ENCODE results near the gene ENOX1. TPM values are rescaled to one million over a fixed set of nuclear protein-coding genes. Genes with fewer than 3 reads are reported as not detected.
A peak's percentile ranks its signal among the peaks of the same experiment; 100 is the strongest.

Gene ENOX1
- total RNA-seq, 1 donor from 2014 or later, result 1.1 TPM

DNA sequence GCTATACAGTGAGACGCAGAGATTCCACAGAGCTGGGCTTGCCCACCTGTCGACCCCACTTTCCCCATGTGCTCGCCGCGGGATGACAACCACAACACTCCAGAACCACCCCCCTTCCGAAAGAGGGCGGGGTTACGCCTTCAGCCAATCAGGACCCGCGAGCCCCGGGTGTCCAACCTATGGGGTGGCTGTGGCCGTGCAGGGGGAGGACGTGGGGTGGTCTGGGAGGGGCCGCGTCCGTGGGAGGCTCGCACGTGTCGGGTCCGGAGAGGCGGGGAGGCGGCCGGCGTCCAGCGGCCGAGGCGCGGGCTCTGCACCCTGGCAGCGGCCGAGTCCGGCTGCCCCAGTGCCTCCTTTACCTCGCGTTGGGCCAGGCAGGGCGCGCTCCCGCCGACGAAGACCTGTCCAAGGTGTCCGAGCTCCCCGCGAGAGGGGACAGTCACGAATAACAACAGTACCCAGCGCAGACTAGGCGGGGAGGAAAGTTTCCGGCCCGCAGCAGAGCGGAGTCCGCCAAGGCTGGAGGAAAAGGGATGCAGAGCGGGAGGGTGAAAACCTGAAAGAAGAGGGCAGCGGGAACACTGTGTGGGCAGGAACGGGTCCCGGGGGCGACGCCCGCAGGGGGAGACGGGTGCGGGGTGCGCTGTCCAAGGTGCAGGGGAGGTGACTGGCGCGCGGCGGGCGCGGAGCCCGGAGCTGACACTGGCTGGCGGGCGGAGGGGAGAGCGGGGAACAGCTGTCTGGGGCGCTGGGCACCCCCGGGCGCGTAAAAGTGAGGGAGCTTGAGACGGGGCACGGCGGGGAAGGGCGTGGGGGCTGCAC, 911 bp downstream of the ENOX1 start:
- Histone ChIP-seq H3K9me3 (ENCODE audit: low read depth) (no peaks in the 10 kb centered on the region), H3K9ac (no peak overlapping the region), H3K27ac (no peak overlapping the region), H2AFZ (replicated peaks) (no peak overlapping the region), H3K4me3 (peak overlapping the region; percentile 64), H3K4me2 (peak overlapping the region; percentile 93), H3K27me3 (peaks cover 57% of the 10 kb centered on the region), H3K36me3 (no peaks in the 10 kb centered on the region), H3F3A (ENCODE audit: low read depth) (peaks cover 32% of the 10 kb centered on the region), H4K20me1 (ENCODE audit: low read depth) (no peaks in the 10 kb centered on the region), H3K4me1 (peaks cover 20% of the 10 kb centered on the region), H3K79me2 (ENCODE audit: low read depth) (no peaks in the 10 kb centered on the region)
- peaks cover 28% of the 10 kb centered on the region for H3K4me1 Mint-ChIP-seq
- no peak overlapping the region for H3K27ac Mint-ChIP-seq
- H3K9me3 Mint-ChIP-seq, result no peaks in the 10 kb centered on the region
- H3K36me3 Mint-ChIP-seq, result no peaks in the 10 kb centered on the region
- TF ChIP-seq EZH2phosphoT487 (IDR thresholded peaks at IDR 0.05) (peak; percentile 23), EZH2 (IDR thresholded peaks at IDR 0.05) (peak; percentile 50)
- TF ChIP-seq, protein P1, sequence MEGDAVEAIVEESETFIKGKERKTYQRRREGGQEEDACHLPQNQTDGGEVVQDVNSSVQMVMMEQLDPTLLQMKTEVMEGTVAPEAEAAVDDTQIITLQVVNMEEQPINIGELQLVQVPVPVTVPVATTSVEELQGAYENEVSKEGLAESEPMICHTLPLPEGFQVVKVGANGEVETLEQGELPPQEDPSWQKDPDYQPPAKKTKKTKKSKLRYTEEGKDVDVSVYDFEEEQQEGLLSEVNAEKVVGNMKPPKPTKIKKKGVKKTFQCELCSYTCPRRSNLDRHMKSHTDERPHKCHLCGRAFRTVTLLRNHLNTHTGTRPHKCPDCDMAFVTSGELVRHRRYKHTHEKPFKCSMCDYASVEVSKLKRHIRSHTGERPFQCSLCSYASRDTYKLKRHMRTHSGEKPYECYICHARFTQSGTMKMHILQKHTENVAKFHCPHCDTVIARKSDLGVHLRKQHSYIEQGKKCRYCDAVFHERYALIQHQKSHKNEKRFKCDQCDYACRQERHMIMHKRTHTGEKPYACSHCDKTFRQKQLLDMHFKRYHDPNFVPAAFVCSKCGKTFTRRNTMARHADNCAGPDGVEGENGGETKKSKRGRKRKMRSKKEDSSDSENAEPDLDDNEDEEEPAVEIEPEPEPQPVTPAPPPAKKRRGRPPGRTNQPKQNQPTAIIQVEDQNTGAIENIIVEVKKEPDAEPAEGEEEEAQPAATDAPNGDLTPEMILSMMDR (IDR thresholded peaks at IDR 0.05), result no peak
- DNase-seq (ENCODE audit: low spot score), result peak; percentile 77
- H3K4me3 Mint-ChIP-seq, result peak overlapping the region; percentile 94
- H3K27me3 Mint-ChIP-seq (ENCODE audit: insufficient read depth, low read depth), result peaks cover 4% of the 10 kb centered on the region

DNA sequence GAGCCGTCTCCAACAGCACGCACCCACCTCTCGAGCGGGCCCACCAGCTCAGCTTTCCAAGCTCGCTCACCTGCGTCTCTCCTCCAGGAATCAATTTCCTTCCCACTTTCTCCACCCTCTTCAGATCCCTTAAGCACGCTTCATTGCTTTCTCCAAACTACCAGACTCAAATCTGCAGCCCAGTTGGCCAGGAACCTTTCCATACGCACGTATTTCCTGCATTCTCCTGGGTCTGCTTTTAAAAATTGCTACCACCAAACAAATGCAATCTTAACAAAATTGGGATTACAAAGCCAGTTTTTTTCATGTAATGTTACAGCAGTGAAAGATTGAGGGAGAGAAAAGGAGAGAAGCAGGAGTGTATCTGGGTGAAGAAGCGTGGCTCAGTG, 1.5 kb downstream of the ENOX1 start:
- Mint-ChIP-seq H3K27me3 (ENCODE audit: insufficient read depth, low read depth) (peaks cover 6% of the 10 kb centered on the region), H3K4me3 (peak overlapping the region; percentile 94), H3K9me3 (no peaks in the 10 kb centered on the region), H3K36me3 (no peaks in the 10 kb centered on the region), H3K4me1 (peaks cover 28% of the 10 kb centered on the region), H3K27ac (no peak overlapping the region)
- no peak overlapping the region for H3K27ac ChIP-seq
- DNase-seq (ENCODE audit: low spot score), result peak; percentile 25
- no peak overlapping the region for H3K9ac ChIP-seq
- H3K4me2 ChIP-seq, result peak overlapping the region; percentile 93
- peaks cover 57% of the 10 kb centered on the region for H3K27me3 ChIP-seq
- H2AFZ ChIP-seq (replicated peaks), result no peak overlapping the region
- H3K9me3 ChIP-seq (ENCODE audit: low read depth), result no peaks in the 10 kb centered on the region
- peak overlapping the region; percentile 64 for H3K4me3 ChIP-seq
- TF ChIP-seq EZH2 (IDR thresholded peaks at IDR 0.05) (no peak), EZH2phosphoT487 (IDR thresholded peaks at IDR 0.05) (no peak)
- TF ChIP-seq, protein P1 (IDR thresholded peaks at IDR 0.05), result no peak
- H3K4me1 ChIP-seq, result peaks cover 20% of the 10 kb centered on the region
- H3K79me2 ChIP-seq (ENCODE audit: low read depth), result no peaks in the 10 kb centered on the region
- H4K20me1 ChIP-seq (ENCODE audit: low read depth), result no peaks in the 10 kb centered on the region
- peaks cover 32% of the 10 kb centered on the region for H3F3A ChIP-seq (ENCODE audit: low read depth)
- no peaks in the 10 kb centered on the region for H3K36me3 ChIP-seq

DNA sequence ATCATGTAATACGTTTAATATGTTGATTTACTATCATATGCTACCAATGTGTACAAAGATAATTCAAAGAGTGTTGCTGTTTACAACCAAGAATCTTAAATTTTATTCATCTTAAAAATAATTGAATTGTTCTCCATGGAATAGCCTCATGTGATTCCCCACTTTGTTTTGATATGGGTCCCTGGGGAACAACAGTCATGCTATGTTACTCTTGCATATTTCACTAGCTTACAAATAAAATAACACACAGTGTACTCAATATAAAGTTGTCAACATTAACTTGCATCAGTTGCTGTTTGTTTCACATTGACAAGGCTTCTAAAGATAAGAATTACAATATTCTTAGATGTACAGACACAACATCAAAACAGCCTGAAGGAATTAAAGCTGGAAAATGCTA, 2.3 kb downstream of the ENOX1 start:
- peaks cover 28% of the 10 kb centered on the region for H3K4me1 Mint-ChIP-seq
- Histone ChIP-seq H3K4me2 (no peak overlapping the region), H3K9ac (no peak overlapping the region), H3K9me3 (ENCODE audit: low read depth) (no peaks in the 10 kb centered on the region), H3K79me2 (ENCODE audit: low read depth) (no peaks in the 10 kb centered on the region), H3K27me3 (peaks cover 57% of the 10 kb centered on the region), H2AFZ (replicated peaks) (no peak overlapping the region), H3F3A (ENCODE audit: low read depth) (peaks cover 32% of the 10 kb centered on the region), H3K4me3 (no peak overlapping the region), H4K20me1 (ENCODE audit: low read depth) (no peaks in the 10 kb centered on the region), H3K36me3 (no peaks in the 10 kb centered on the region), H3K27ac (no peak overlapping the region), H3K4me1 (peaks cover 20% of the 10 kb centered on the region)
- TF ChIP-seq EZH2phosphoT487 (IDR thresholded peaks at IDR 0.05), result no peak
- TF ChIP-seq, protein P1 (IDR thresholded peaks at IDR 0.05), result no peak
- no peak for TF ChIP-seq EZH2 (IDR thresholded peaks at IDR 0.05)
- no peak overlapping the region for H3K4me3 Mint-ChIP-seq
- no peaks in the 10 kb centered on the region for H3K9me3 Mint-ChIP-seq
- peaks cover 6% of the 10 kb centered on the region for H3K27me3 Mint-ChIP-seq (ENCODE audit: insufficient read depth, low read depth)
- H3K27ac Mint-ChIP-seq, result no peak overlapping the region
- no peaks in the 10 kb centered on the region for H3K36me3 Mint-ChIP-seq
- no peak for DNase-seq (ENCODE audit: low spot score)
